Measurements from ENCODE around the gene LRFN4.
"Not testable (repeated sequence)": the region's sequence is repeated elsewhere in the genome, so short reads cannot be mapped to it uniquely, and the experiment has no call there.

The LRFN4 gene

DNA sequence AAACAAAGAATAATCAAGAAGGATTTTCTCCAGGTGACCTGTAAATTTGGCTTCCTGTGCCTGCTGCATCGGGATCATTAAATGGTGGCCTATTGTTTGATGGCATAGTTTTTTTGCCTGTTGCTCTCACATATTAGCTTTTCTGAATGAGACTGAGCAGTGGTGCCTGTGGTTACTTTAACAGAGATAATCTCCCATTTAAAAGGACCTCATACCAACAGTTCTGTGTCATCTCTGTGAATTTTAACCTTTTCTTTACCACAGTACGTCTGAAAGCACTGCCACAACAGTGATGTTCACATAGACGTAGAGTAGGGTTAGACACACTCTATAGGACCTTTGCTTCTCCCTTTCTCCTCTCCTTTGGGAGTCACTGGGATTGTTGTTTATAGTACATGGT, 36.5 kb upstream of the LRFN4 start:
- TF ChIP-seq CTCF (IDR thresholded peaks at IDR 0.05; ENCODE audit: insufficient read depth, missing control alignments) = no peak
- DNase-seq (ENCODE audit: insufficient read length, low spot score) = no peak
- no peak for FAIRE-seq

- no peak for DNase-seq (ENCODE audit: insufficient read length, low spot score)
- FAIRE-seq = no peak
- TF ChIP-seq CTCF (IDR thresholded peaks at IDR 0.05; ENCODE audit: insufficient read depth, missing control alignments) = no peak
Measured at GRCh38 chr11:66820901-66821300, 36.0 kb upstream of the LRFN4 start.

DNA sequence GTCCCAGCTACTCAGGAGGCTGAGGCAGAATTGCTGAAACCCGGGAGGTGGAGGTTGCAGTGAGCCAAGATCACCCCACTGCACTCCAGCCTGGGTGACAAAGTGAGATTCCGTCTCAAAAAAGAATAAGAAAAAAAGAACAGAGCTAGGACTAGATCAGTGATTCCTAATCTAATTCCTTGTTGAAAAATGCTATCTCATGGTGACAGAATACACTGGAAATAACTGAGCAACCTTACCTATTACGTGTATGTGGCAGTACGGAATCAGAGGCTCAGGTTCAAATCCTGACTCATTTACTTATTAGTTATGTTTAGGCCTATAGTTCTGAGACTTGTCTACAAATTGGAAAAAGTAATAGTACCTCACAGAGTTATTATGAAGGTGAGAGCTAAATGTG, 33.2 kb upstream of the LRFN4 start:
- no peak for TF ChIP-seq CTCF (IDR thresholded peaks at IDR 0.05; ENCODE audit: insufficient read depth, missing control alignments)
- FAIRE-seq (no peak), DNase-seq (ENCODE audit: insufficient read length, low spot score) (no peak)

DNA sequence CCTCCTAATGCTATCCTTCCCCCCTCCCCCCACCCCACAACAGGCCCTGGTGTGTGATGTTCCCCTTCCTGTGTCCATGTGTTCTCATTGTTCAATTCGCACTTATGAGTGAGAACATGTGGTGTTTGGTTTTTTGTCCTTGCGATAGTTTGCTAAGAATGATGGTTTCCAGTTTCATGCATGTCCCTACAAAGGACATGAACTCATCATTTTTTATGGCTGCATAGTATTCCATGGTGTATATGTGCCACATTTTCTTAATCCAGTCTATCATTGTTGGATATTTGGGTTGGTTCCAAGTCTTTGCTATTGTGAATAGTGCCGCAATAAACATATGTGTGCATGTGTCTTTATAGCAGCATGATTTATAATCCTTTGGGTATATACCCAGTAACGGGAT, 32.3 kb upstream of the LRFN4 start:
- DNase-seq (ENCODE audit: insufficient read length, low spot score); FAIRE-seq: not testable (repeated sequence)

- DNase-seq (ENCODE audit: insufficient read length, low spot score) = no peak
- no peak for TF ChIP-seq CTCF (IDR thresholded peaks at IDR 0.05; ENCODE audit: insufficient read depth, missing control alignments)
- no peak for FAIRE-seq
Measured at GRCh38 chr11:66834539-66834845, 22.4 kb upstream of the LRFN4 start.

- TF ChIP-seq CTCF (IDR thresholded peaks at IDR 0.05; ENCODE audit: insufficient read depth, missing control alignments) = no peak
- no peak for DNase-seq (ENCODE audit: insufficient read length, low spot score)
- FAIRE-seq = no peak
Measured at GRCh38 chr11:66834943-66835342, 21.9 kb upstream of the LRFN4 start.

DNA sequence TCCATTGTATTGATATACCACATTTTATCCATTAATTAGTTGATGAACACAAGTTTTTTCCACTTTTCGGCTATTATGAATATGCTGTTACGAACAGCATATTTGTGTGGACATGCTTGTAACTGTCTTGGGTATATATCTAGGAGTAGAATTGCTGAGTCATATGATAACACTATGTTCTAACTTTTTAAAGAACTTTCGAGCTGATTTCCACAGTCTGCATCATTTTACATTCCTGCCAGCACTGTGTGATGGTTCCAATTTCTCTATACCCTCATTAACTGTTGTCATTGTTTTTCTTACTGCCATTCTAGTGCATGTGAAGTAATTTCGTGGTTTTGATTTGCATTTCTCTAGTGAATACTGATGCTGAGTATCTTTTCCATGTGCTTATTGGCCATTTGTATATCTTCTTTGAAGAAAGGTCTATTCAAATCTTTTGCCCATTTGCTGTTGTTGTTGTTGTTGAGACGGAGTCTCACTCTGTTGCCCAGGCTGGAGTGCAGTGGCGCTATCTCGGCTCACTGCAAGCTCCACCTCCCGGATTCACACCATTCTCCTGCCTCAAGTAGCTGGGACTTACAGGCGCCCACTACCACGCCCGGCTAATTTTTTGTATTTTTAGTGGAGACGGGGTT, 21.0 kb upstream of the LRFN4 start:
- TF ChIP-seq CTCF (IDR thresholded peaks at IDR 0.05; ENCODE audit: insufficient read depth, missing control alignments) = no peak
- FAIRE-seq = no peak
- no peak for DNase-seq (ENCODE audit: insufficient read length, low spot score)
